ENCODE results near the gene TLE4. TPM values are rescaled to one million over a fixed set of nuclear protein-coding genes. Genes with fewer than 3 reads are reported as not detected.

TLE4 gene
- total and polyA plus RNA-seq, 2 of the 13 experiments (the other 11 are each of a cell fraction or from before 2014, with no cell fraction given) = 2.0 to 2.3 TPM

DNA sequence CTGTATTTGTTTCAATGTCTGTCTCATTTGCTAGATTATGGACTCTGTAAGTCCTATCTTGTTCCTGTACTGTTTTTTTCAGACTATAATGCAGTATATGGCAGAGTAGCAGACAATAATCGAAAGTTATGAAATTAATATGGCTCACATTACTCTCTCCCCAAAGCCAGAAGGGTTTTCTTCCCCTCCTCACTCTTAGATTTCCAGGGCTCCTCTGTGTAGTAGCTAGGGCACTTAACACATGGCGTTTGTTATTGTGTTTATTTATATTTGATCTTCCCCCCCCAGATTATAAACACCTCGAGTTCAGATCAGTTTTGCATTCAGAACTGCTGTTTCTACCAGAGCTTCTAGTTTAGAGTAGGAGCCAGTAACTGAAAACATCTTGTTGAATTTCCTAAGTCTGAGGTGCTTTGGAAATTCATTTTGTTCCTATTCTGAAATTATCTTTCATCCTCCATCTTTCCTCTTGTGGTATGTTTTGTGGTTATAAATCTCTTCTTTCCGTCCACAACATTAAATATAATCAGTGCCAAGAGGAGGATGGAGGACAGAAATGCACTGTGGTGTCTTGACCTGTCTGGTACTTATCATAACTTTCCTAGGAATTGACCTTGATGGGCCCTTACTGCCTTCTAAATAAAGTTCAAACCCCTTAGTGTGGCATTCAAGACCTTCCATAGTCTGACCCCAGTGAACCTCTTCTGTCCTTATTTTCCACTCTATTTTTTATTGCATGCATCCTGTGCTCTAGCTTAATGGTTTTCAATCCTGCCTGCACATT, 27.0 kb downstream of the TLE4 start:
- no peak for FAIRE-seq
- Histone ChIP-seq H3K9ac (ENCODE audit: insufficient read depth, low read depth, low read length) (no peak overlapping the region), H3K9me3 (ENCODE audit: low read length) (0 out of 2 replicates have a peak, but pooled peaks cover 12% of the 10 kb centered on the region), H3K36me3 (replicated peaks in 1 of 2; ENCODE audit: control insufficient read depth in 1 of 2, insufficient read depth in 2 of 2, low read length in 2 of 2) (no peaks in the 10 kb centered on the region), H3K27me3 (ENCODE audit: control insufficient read depth in 1 of 2, insufficient read depth in 2 of 2, low read length in 2 of 2) (no peaks in the 10 kb centered on the region), H3K79me2 (ENCODE audit: insufficient read depth, low read length) (no peaks in the 10 kb centered on the region), H4K20me1 (ENCODE audit: insufficient read depth, low read length) (no peaks in the 10 kb centered on the region), H3K4me3 (replicated peaks in 1 of 3; ENCODE audit: insufficient read depth in 1 of 3, low read depth in 2 of 3, low read length in 3 of 3) (no peak overlapping the region), H3K4me1 (ENCODE audit: insufficient read depth, low read length) (no peaks in the 10 kb centered on the region), H2AFZ (ENCODE audit: low read length) (no peak overlapping the region), H3K4me2 (ENCODE audit: low read depth, low read length) (no peak overlapping the region), H3K27ac (ENCODE audit: extremely low read length, insufficient read depth, low read length) (no peak overlapping the region)
- BruUV-seq (replicated peaks) = no TSS peak
- DNase-seq (ENCODE audit: low spot score) = no peak
- TF ChIP-seq PHF21A (CRISPR knock-in tag; IDR thresholded peaks at IDR 0.05) = no peak
- TF ChIP-seq, protein P1, sequence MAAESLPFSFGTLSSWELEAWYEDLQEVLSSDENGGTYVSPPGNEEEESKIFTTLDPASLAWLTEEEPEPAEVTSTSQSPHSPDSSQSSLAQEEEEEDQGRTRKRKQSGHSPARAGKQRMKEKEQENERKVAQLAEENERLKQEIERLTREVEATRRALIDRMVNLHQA (CRISPR knock-in tag; IDR thresholded peaks at IDR 0.05) = no peak
- TF ChIP-seq ZNF615 (CRISPR knock-in tag; IDR thresholded peaks at IDR 0.05; ENCODE audit: borderline replicate concordance) = no peak
- TF ChIP-seq ZFP36L2 (CRISPR knock-in tag; IDR thresholded peaks at IDR 0.05) = no peak
- TF ChIP-seq ZNF446 (CRISPR knock-in tag; IDR thresholded peaks at IDR 0.05) = no peak
- no peak for TF ChIP-seq HIVEP1 (CRISPR knock-in tag; IDR thresholded peaks at IDR 0.05)
- TF ChIP-seq, protein P2, sequence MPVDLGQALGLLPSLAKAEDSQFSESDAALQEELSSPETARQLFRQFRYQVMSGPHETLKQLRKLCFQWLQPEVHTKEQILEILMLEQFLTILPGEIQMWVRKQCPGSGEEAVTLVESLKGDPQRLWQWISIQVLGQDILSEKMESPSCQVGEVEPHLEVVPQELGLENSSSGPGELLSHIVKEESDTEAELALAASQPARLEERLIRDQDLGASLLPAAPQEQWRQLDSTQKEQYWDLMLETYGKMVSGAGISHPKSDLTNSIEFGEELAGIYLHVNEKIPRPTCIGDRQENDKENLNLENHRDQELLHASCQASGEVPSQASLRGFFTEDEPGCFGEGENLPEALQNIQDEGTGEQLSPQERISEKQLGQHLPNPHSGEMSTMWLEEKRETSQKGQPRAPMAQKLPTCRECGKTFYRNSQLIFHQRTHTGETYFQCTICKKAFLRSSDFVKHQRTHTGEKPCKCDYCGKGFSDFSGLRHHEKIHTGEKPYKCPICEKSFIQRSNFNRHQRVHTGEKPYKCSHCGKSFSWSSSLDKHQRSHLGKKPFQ (CRISPR knock-in tag; IDR thresholded peaks at IDR 0.05; ENCODE audit: insufficient replicate concordance) = no peak
- no peak for TF ChIP-seq SYNCRIP (IDR thresholded peaks at IDR 0.05; ENCODE audit: insufficient read depth, low read depth, low read length)
- TF ChIP-seq GFI1 (CRISPR knock-in tag; IDR thresholded peaks at IDR 0.05; ENCODE audit: borderline replicate concordance) = no peak
- TF ChIP-seq, protein P3, sequence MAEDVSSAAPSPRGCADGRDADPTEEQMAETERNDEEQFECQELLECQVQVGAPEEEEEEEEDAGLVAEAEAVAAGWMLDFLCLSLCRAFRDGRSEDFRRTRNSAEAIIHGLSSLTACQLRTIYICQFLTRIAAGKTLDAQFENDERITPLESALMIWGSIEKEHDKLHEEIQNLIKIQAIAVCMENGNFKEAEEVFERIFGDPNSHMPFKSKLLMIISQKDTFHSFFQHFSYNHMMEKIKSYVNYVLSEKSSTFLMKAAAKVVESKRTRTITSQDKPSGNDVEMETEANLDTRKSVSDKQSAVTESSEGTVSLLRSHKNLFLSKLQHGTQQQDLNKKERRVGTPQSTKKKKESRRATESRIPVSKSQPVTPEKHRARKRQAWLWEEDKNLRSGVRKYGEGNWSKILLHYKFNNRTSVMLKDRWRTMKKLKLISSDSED (CRISPR knock-in tag; IDR thresholded peaks at IDR 0.05) = no peak
- no peak for TF ChIP-seq CREM (IDR thresholded peaks at IDR 0.05)
- TF ChIP-seq CREM (CRISPR knock-in tag; IDR thresholded peaks at IDR 0.05) = no peak
- no peak for TF ChIP-seq LCORL (IDR thresholded peaks at IDR 0.05)
- TF ChIP-seq LCORL (CRISPR knock-in tag; IDR thresholded peaks at IDR 0.05) = no peak
- TF ChIP-seq MAF1 (CRISPR knock-in tag; IDR thresholded peaks at IDR 0.05; ENCODE audit: borderline replicate concordance) = no peak
- no peak for TF ChIP-seq ZNF331 (CRISPR knock-in tag; IDR thresholded peaks at IDR 0.05)
- TF ChIP-seq, protein P4, sequence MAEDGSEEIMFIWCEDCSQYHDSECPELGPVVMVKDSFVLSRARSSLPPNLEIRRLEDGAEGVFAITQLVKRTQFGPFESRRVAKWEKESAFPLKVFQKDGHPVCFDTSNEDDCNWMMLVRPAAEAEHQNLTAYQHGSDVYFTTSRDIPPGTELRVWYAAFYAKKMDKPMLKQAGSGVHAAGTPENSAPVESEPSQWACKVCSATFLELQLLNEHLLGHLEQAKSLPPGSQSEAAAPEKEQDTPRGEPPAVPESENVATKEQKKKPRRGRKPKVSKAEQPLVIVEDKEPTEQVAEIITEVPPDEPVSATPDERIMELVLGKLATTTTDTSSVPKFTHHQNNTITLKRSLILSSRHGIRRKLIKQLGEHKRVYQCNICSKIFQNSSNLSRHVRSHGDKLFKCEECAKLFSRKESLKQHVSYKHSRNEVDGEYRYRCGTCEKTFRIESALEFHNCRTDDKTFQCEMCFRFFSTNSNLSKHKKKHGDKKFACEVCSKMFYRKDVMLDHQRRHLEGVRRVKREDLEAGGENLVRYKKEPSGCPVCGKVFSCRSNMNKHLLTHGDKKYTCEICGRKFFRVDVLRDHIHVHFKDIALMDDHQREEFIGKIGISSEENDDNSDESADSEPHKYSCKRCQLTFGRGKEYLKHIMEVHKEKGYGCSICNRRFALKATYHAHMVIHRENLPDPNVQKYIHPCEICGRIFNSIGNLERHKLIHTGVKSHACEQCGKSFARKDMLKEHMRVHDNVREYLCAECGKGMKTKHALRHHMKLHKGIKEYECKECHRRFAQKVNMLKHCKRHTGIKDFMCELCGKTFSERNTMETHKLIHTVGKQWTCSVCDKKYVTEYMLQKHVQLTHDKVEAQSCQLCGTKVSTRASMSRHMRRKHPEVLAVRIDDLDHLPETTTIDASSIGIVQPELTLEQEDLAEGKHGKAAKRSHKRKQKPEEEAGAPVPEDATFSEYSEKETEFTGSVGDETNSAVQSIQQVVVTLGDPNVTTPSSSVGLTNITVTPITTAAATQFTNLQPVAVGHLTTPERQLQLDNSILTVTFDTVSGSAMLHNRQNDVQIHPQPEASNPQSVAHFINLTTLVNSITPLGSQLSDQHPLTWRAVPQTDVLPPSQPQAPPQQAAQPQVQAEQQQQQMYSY (CRISPR knock-in tag; IDR thresholded peaks at IDR 0.05) = no peak
- WGBS (ENCODE audit: low lambda C conversion rate) = 14% methylated on average over 4 of the region's 4 CpGs
- intact Hi-C loops (cut with micrococcal nuclease; ENCODE audit: unreplicated experiment) (no loop called here), in situ Hi-C loops (cut with HindIII; ENCODE audit: extremely low pct_ligation_motif_present, low pct_unique_long_range_greater_than_20kb) (no loop called here)
- no peak for ATAC-seq
- CTCF ChIA-PET (ENCODE audit: low intra/inter-chr PET ratio, low total read pairs) = no interaction called here
- POLR2A ChIA-PET = no interaction called here

Measured in HepG2 (cell line).